ENCODE data around the gene PRF1. TPM values are rescaled to one million over a fixed set of nuclear protein-coding genes. Genes with fewer than 3 reads are reported as not detected.

PRF1 gene
- total RNA-seq, 1 donor from 2014 or later, result 103 TPM

GRCh38 chr10:70555371-70555770 lies 47.2 kb downstream of the PRF1 start:
- Mint-ChIP-seq H3K36me3 (ENCODE audit: low read depth) (no peaks in the 10 kb centered on the region), H3K4me3 (no peak overlapping the region), H3K27ac (no peak overlapping the region), H3K9me3 (no peaks in the 10 kb centered on the region), H3K4me1 (ENCODE audit: low read depth) (peaks cover 19% of the 10 kb centered on the region), H3K27me3 (ENCODE audit: insufficient read depth) (no peaks in the 10 kb centered on the region)
- intact Hi-C loops (cut with micrococcal nuclease), result no loop called here
- DNase-seq (ENCODE audit: low spot score), result no peak

- Mint-ChIP-seq H3K4me3 (no peak overlapping the region), H3K9me3 (no peaks in the 10 kb centered on the region), H3K27ac (no peak overlapping the region), H3K4me1 (ENCODE audit: low read depth) (peaks cover 4% of the 10 kb centered on the region), H3K36me3 (ENCODE audit: low read depth) (no peaks in the 10 kb centered on the region), H3K27me3 (ENCODE audit: insufficient read depth) (no peaks in the 10 kb centered on the region)
- intact Hi-C loops (cut with micrococcal nuclease), result no loop called here
- no peak for DNase-seq (ENCODE audit: low spot score)
Measured at GRCh38 chr10:70552586-70552985, 50.0 kb downstream of the PRF1 start.

GRCh38 chr10:70551971-70552422 lies 50.5 kb downstream of the PRF1 start:
- DNase-seq (ENCODE audit: low spot score), result no peak
- H3K36me3 Mint-ChIP-seq (ENCODE audit: low read depth), result no peaks in the 10 kb centered on the region
- no peaks in the 10 kb centered on the region for H3K27me3 Mint-ChIP-seq (ENCODE audit: insufficient read depth)
- H3K27ac Mint-ChIP-seq, result no peak overlapping the region
- intact Hi-C loops (cut with micrococcal nuclease), result no loop called here
- peaks cover 4% of the 10 kb centered on the region for H3K4me1 Mint-ChIP-seq (ENCODE audit: low read depth)
- H3K4me3 Mint-ChIP-seq, result no peak overlapping the region
- H3K9me3 Mint-ChIP-seq, result no peaks in the 10 kb centered on the region

- no peaks in the 10 kb centered on the region for H3K9me3 Mint-ChIP-seq
- no peaks in the 10 kb centered on the region for H3K27me3 Mint-ChIP-seq (ENCODE audit: insufficient read depth)
- DNase-seq (ENCODE audit: low spot score), result no peak
- no peaks in the 10 kb centered on the region for H3K36me3 Mint-ChIP-seq (ENCODE audit: low read depth)
- intact Hi-C loops (cut with micrococcal nuclease), result no loop called here
- H3K4me1 Mint-ChIP-seq (ENCODE audit: low read depth), result peaks cover 4% of the 10 kb centered on the region
- no peak overlapping the region for H3K4me3 Mint-ChIP-seq
- H3K27ac Mint-ChIP-seq, result no peak overlapping the region
Measured at GRCh38 chr10:70551466-70551865, 51.1 kb downstream of the PRF1 start.

GRCh38 chr10:70550459-70550858 lies 52.1 kb downstream of the PRF1 start:
- H3K4me1 Mint-ChIP-seq (ENCODE audit: low read depth), result peaks cover 4% of the 10 kb centered on the region
- no peak overlapping the region for H3K4me3 Mint-ChIP-seq
- no peaks in the 10 kb centered on the region for H3K27me3 Mint-ChIP-seq (ENCODE audit: insufficient read depth)
- no peak for DNase-seq (ENCODE audit: low spot score)
- H3K36me3 Mint-ChIP-seq (ENCODE audit: low read depth), result no peaks in the 10 kb centered on the region
- no peak overlapping the region for H3K27ac Mint-ChIP-seq
- H3K9me3 Mint-ChIP-seq, result no peaks in the 10 kb centered on the region
- intact Hi-C loops (cut with micrococcal nuclease), result loop anchor here (1.0 kb wide), 5 partner anchors 68 to 330 kb away; partner anchors contain the start of gene SGPL1

- DNase-seq (ENCODE audit: low spot score), result peak; percentile 58
- Mint-ChIP-seq H3K9me3 (no peaks in the 10 kb centered on the region), H3K27me3 (ENCODE audit: insufficient read depth) (peaks cover 2% of the 10 kb centered on the region), H3K4me3 (no peak overlapping the region), H3K27ac (no peak overlapping the region), H3K36me3 (ENCODE audit: low read depth) (no peaks in the 10 kb centered on the region), H3K4me1 (ENCODE audit: low read depth) (peaks cover 4% of the 10 kb centered on the region)
- intact Hi-C loops (cut with micrococcal nuclease), result loop anchor here (1.0 kb wide), 5 partner anchors 68 to 330 kb away; partner anchors contain the start of gene SGPL1
Measured at GRCh38 chr10:70549962-70550458, 52.5 kb downstream of the PRF1 start.

GRCh38 chr10:70549351-70549961 lies 53.1 kb downstream of the PRF1 start:
- peaks cover 3% of the 10 kb centered on the region for H3K27me3 Mint-ChIP-seq (ENCODE audit: insufficient read depth)
- DNase-seq (ENCODE audit: low spot score), result no peak
- intact Hi-C loops (cut with micrococcal nuclease), result no loop called here
- H3K4me3 Mint-ChIP-seq, result no peak overlapping the region
- no peaks in the 10 kb centered on the region for H3K9me3 Mint-ChIP-seq
- no peak overlapping the region for H3K27ac Mint-ChIP-seq
- H3K36me3 Mint-ChIP-seq (ENCODE audit: low read depth), result no peaks in the 10 kb centered on the region
- H3K4me1 Mint-ChIP-seq (ENCODE audit: low read depth), result peaks cover 4% of the 10 kb centered on the region

Other genes with a start within 250 kb of the PRF1 start
- gene LRRC20, start 220.1 kb downstream of the PRF1 start, total RNA-seq, result 14.6 and 14.9 TPM in 2 replicates
- gene EIF4EBP2, start 198.6 kb downstream of the PRF1 start, total RNA-seq, result 36.6 and 37.7 TPM in 2 replicates
- gene NODAL, start 161.1 kb downstream of the PRF1 start, total RNA-seq, result not detected in 2 replicates
- gene PALD1, start 124.0 kb downstream of the PRF1 start, total RNA-seq, result 0.83 and 0.88 TPM in 2 replicates
- 0.21 and 0.37 TPM in 2 replicates for gene ADAMTS14, start 69.8 kb upstream of the PRF1 start, total RNA-seq
- gene TBATA, start 182.6 kb upstream of the PRF1 start, total RNA-seq, result not detected in 2 replicates
- gene SGPL1, start 213.2 kb upstream of the PRF1 start, total RNA-seq, result 72.9 and 79.0 TPM in 2 replicates

Measured in activated T-helper 1 cell treated with anti-CD3 and anti-CD28 coated beads, Interleukin-12 subunit alpha, Interleukin-12 subunit beta, Interleukin-2, Interleukin-4 antibody, amounts not matched to agents 30 ng/mL and 10 ng/mL and 1 ng/mL, durations not matched to agents 14 hours and 24 hours and 36 hours (primary cell).